Measurements from ENCODE around the gene PKDCC.

PKDCC gene

GRCh38 chr2:42021464-42021863, 26.4 kb upstream of the PKDCC start:
- TF ChIP-seq, protein P1, sequence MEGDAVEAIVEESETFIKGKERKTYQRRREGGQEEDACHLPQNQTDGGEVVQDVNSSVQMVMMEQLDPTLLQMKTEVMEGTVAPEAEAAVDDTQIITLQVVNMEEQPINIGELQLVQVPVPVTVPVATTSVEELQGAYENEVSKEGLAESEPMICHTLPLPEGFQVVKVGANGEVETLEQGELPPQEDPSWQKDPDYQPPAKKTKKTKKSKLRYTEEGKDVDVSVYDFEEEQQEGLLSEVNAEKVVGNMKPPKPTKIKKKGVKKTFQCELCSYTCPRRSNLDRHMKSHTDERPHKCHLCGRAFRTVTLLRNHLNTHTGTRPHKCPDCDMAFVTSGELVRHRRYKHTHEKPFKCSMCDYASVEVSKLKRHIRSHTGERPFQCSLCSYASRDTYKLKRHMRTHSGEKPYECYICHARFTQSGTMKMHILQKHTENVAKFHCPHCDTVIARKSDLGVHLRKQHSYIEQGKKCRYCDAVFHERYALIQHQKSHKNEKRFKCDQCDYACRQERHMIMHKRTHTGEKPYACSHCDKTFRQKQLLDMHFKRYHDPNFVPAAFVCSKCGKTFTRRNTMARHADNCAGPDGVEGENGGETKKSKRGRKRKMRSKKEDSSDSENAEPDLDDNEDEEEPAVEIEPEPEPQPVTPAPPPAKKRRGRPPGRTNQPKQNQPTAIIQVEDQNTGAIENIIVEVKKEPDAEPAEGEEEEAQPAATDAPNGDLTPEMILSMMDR (IDR thresholded peaks at IDR 0.05; ENCODE audit: low read depth, low read length), result no peak
- no peak overlapping the region for H3K4me3 ChIP-seq (ENCODE audit: low read depth, low read length)

DNA sequence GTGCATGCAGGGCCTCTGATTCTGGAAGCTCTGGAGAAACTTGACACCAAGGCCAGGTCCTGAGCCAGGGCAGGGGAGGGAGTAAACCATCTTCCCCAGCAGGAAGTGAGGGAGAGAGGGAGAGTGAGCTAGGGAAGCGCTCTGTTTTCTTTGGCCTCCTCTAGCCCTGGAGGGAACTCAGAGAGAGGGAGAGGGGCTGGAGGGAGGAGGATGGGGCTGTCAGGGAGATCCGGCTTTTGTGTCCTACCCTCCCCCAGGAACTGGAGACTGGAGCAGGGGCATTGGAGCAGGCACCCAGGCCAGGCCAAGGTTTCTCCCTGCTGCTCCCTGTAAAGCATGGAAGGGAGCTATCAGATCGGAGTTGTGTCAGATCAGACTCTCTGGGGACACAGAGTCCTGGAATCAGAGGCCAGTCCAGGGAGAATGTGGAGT, 22.7 kb upstream of the PKDCC start:
- TF ChIP-seq, protein P1 (IDR thresholded peaks at IDR 0.05; ENCODE audit: low read depth, low read length), result no peak
- H3K4me3 ChIP-seq (ENCODE audit: low read depth, low read length), result no peak overlapping the region

GRCh38 chr2:42026272-42026671, 21.5 kb upstream of the PKDCC start:
- TF ChIP-seq, protein P1 (IDR thresholded peaks at IDR 0.05; ENCODE audit: low read depth, low read length), result no peak
- no peak overlapping the region for H3K4me3 ChIP-seq (ENCODE audit: low read depth, low read length)

DNA sequence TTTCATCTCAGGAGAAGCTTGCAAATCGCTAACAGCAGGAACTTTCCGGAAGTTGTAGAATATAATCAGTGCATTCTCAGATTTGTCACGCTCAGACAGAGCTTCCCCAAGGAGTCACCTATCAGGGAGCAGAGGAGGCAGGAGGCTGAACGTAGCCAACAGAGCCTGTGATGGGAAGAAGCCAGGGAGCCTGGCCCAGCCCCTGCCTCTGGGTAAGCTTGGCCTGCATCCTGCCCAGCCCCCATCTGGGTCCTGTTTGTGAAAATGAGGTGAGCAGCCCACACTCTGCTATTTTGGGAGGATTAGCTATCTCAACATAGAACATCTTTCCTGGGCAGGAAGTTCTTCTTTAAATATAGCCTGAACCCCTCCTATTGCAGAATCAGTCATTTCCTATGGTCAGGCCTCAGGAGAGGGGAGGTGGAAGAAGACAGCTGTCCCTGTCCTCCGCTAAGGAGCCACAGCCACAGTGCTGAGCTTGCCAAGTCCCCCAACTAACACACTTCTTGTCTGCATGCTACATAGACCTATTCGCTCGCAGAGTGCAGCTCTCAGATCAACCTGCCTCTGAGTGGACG, 19.2 kb upstream of the PKDCC start:
- TF ChIP-seq, protein P1 (IDR thresholded peaks at IDR 0.05; ENCODE audit: low read depth, low read length), result no peak
- H3K4me3 ChIP-seq (ENCODE audit: low read depth, low read length), result no peak overlapping the region

- H3K4me3 ChIP-seq (ENCODE audit: low read depth, low read length), result no peak overlapping the region
- TF ChIP-seq, protein P1 (IDR thresholded peaks at IDR 0.05; ENCODE audit: low read depth, low read length), result no peak
These were observed 18.6 kb upstream of the PKDCC start for GRCh38 chr2:42029171-42029570.

GRCh38 chr2:42029639-42030199, 18.1 kb upstream of the PKDCC start:
- TF ChIP-seq, protein P1 (IDR thresholded peaks at IDR 0.05; ENCODE audit: low read depth, low read length), result no peak
- no peak overlapping the region for H3K4me3 ChIP-seq (ENCODE audit: low read depth, low read length)

DNA sequence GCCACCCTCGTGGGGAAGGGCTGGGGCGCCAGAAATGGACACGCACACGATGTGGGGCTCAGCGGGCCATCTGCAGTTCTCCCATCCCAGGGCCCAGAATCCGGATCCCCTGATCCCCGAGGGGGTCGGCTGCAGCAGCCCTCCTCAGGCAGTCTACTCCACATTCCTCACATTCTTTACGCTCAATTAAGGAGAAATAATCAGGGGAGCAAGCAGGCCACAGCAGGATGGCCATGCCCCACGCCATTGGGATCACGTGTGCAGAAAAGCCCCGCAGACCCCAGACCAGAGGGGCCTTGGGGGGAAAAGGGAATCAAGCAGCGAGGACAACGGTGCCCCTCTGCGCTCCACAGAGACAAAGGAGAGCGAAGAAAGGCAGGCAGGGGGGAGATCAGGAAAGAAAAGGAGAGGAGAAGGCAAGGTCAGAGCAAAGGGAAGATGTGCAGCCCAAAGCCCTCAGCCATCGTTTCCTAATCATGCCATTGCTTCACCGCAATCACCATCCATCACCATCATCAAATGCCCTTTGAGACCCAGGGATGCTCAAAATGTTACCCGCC, 17.5 kb upstream of the PKDCC start:
- TF ChIP-seq, protein P1 (IDR thresholded peaks at IDR 0.05; ENCODE audit: low read depth, low read length), result no peak
- no peak overlapping the region for H3K4me3 ChIP-seq (ENCODE audit: low read depth, low read length)
